Colonic mucosa (tissue), 4 donors: ENCODE results near the gene IL15RA. TPM values are rescaled to one million over a fixed set of nuclear protein-coding genes. Genes with fewer than 3 reads are reported as not detected.

ENCODE experiments used
- DNase-seq: peaks from one replicate; pipeline ENCODE4 v3.0.0-alpha.2; 2020
- H3K27ac ChIP-seq: fragments of 200-600 bp; one replicate; pipeline ENCODE4 v1.8.0; 2021
- H3K27me3 ChIP-seq: fragments of 200-600 bp; one replicate; pipeline ENCODE4 v1.8.0; 2021
- H3K36me3 ChIP-seq: fragments of 200-600 bp; one replicate; pipeline ENCODE4 v1.8.0; 2021
- H3K4me1 ChIP-seq: fragments of 200-600 bp; one replicate; pipeline ENCODE4 v1.8.0; 2021; ENCODE audit warnings: mild to moderate bottlenecking
- H3K4me3 ChIP-seq: fragments of 200-600 bp; one replicate; pipeline ENCODE4 v1.8.0; 2021
- H3K9ac ChIP-seq, 2 donors: one replicate each; pipeline ENCODE4 v1.7.0; 2013; ENCODE audit warnings: control low read depth in 2 of 2, low read depth in 2 of 2, low read length in 2 of 2
- H3K9me3 ChIP-seq: fragments of 200-600 bp; one replicate; pipeline ENCODE4 v1.8.0; 2021
- intact Hi-C: fragments of 100-400 bp; cut with DNase I; formaldehyde crosslinking; loops from one replicate; pipeline ENCODE4 v1.14.1; 2022
- total RNA-seq, 2 donors: library from RNA; stranded (reverse); fragmentation: NEBNext Ultra II Directional in 1 of 2; extraction: Animal tissue kit (Norgen Biotek cat#: 25700) in 1 of 2; gene quantifications; one replicate each; pipeline ENCODE4 v1.2.1, GENCODE V29; 2021
- TF ChIP-seq, protein P1 (sequence below): fragments of 200-600 bp; IDR thresholded peaks from one replicate; pipeline ENCODE4 v1.8.0; 2022; ENCODE audit warnings: antibody characterized with exemption, mild to moderate bottlenecking
- donor health status: healthy.
- donor health status: DM: no; HTN: no; CAD: no.
- donor health status: DM: no; HTN: no; CAD: no.

IL15RA gene
- total RNA-seq, 2 donors from 2014 or later, result 11.5 to 16.0 TPM

DNA sequence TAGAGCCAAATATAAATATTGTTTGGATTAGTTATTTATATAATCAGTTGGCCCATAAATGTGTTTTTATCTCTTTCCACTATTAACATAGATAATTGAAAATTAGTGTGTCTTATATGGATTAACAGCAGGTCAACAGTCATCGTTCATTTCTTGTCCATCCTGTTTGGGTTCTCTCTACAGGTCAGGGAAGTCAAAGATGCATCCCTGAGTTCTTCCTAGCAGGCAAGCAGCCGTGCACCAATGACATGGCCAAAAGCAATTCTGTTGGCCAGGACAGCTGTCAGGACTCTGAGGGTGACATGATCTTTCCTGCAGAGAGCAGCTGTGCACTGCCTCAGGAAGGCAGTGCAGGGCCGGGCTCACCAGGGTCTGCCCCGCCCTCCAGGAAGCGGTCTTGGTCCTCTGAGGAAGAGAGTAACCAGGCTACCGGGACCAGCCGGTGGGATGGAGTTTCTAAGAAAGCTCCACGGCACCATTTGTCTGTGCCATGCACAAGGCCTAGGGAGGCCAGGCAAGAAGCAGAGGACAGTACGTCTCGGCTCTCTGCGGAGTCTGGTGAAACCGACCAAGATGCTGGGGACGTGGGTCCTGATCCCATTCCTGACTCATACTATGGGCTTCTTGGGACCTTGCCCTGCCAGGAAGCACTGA lies 71.4 kb downstream of the IL15RA start:
- no peaks in the 10 kb centered on the region for H3K4me1 ChIP-seq
- H3K27ac ChIP-seq, result no peak overlapping the region
- TF ChIP-seq, protein P1, sequence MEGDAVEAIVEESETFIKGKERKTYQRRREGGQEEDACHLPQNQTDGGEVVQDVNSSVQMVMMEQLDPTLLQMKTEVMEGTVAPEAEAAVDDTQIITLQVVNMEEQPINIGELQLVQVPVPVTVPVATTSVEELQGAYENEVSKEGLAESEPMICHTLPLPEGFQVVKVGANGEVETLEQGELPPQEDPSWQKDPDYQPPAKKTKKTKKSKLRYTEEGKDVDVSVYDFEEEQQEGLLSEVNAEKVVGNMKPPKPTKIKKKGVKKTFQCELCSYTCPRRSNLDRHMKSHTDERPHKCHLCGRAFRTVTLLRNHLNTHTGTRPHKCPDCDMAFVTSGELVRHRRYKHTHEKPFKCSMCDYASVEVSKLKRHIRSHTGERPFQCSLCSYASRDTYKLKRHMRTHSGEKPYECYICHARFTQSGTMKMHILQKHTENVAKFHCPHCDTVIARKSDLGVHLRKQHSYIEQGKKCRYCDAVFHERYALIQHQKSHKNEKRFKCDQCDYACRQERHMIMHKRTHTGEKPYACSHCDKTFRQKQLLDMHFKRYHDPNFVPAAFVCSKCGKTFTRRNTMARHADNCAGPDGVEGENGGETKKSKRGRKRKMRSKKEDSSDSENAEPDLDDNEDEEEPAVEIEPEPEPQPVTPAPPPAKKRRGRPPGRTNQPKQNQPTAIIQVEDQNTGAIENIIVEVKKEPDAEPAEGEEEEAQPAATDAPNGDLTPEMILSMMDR, result no peak
- H3K9me3 ChIP-seq, result no peaks in the 10 kb centered on the region
- H3K36me3 ChIP-seq, result peaks cover 16% of the 10 kb centered on the region
- DNase-seq, result no peak
- H3K27me3 ChIP-seq, result no peaks in the 10 kb centered on the region
- no peak overlapping the region for H3K9ac ChIP-seq
- no peak overlapping the region for H3K4me3 ChIP-seq
- intact Hi-C loops, result no loop called here

DNA sequence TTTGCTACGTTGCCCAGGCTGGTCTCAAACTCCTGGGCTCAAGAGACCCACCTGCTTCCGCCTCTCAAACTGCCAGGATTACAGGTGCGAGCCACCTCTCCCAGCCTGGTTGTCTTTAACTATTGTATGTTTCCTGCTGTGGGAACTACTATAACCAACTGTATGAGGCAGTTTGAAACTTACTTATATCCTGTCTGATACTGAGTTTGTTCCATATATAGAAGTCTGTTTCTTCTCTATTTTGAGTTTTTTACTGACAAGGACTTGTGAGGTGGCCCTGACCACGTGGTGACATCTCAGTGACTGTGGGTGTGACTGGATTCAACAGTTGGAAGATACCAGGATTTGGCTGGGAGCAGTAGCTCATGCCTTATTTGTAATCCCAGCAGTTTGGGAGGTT lies 73.1 kb downstream of the IL15RA start:
- Histone ChIP-seq H3K9me3 (no peaks in the 10 kb centered on the region), H3K9ac (no peak overlapping the region), H3K27me3 (no peaks in the 10 kb centered on the region), H3K4me1 (no peaks in the 10 kb centered on the region), H3K27ac (no peak overlapping the region), H3K36me3 (no peaks in the 10 kb centered on the region), H3K4me3 (no peak overlapping the region)
- no peak for DNase-seq
- intact Hi-C loops, result no loop called here
- TF ChIP-seq, protein P1, result no peak

DNA sequence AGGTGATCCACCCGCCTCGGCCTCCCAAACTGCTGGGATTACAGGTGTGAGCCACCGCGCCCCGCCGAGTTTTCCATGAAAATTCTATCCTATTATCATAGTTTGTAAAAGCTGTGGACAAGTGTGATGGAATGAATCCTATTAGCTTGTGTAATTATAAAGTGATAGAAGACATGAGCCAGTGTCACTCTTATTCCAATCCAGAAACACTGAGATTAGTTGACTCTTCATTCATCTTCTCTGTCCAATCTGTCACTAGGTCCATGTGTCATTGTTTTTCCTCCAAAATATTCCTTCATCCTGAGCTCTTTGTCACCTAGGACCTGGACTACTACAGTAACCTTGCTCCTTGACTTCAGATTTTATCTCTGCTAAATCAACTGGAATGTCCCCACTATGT lies 73.8 kb downstream of the IL15RA start:
- Histone ChIP-seq H3K27me3 (no peaks in the 10 kb centered on the region), H3K4me1 (no peaks in the 10 kb centered on the region), H3K36me3 (no peaks in the 10 kb centered on the region), H3K9me3 (no peaks in the 10 kb centered on the region), H3K4me3 (no peak overlapping the region), H3K9ac (no peak overlapping the region), H3K27ac (no peak overlapping the region)
- no peak for DNase-seq
- intact Hi-C loops, result no loop called here
- TF ChIP-seq, protein P1, result no peak

DNA sequence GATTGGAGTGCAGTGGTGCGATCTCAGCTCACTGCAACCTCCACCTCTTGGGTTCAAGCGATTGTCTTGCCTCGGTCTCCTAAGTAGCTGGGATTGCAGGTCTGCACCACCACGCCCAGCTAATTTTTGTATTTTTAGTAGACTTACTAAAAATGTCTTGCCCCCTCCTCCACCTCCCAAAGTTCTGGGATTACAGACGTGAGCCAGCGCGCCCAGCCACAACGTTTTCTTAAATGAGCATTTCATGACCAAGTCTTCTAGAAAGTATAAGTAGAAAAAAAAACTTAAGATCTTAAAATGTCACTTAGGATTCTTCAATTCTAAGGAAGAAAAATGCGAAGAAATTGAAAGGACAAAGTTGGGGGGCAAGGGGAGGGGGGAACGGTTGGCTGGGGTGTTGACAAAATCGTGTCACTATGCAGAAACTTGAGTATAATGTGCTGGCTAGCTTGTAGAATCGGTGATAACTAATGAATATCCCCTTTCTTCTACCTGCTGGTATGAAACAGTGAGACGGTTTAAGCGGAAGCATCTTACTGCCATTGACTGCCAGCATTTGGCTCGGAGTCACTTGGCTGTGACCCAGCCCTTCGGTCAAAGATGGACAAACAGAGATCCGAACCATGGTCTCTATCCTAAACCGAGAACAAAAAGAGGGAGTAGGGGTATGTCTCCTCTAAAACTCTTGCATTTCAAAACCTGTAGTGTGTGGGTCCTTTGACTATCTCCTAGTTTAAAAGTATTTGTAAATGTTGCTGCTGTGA lies 74.7 kb downstream of the IL15RA start:
- H3K9me3 ChIP-seq, result no peaks in the 10 kb centered on the region
- no peak for DNase-seq
- H3K4me3 ChIP-seq, result no peak overlapping the region
- H3K9ac ChIP-seq, result no peak overlapping the region
- H3K27me3 ChIP-seq, result no peaks in the 10 kb centered on the region
- TF ChIP-seq, protein P1, result no peak
- intact Hi-C loops, result no loop called here
- H3K36me3 ChIP-seq, result no peaks in the 10 kb centered on the region
- H3K4me1 ChIP-seq, result no peaks in the 10 kb centered on the region
- H3K27ac ChIP-seq, result no peak overlapping the region

Other genes with a start within 250 kb of the IL15RA start
- gene GDI2, start 164.1 kb downstream of the IL15RA start, total RNA-seq, result 100 to 1,000 TPM; 243 to 266 TPM
- 1 to 10 TPM; 5.5 to 8.1 TPM for gene ANKRD16, start 87.7 kb downstream of the IL15RA start, total RNA-seq
- 10 to 100 TPM; 67.7 to 87.5 TPM for gene FBH1, start 87.3 kb downstream of the IL15RA start, total RNA-seq
- gene IL2RA, start 84.8 kb upstream of the IL15RA start, total RNA-seq, result 1 to 10 TPM; 1.7 to 2.4 TPM
- 100 to 1,000 TPM in 1 of 2 donors, 10 to 100 TPM in 1; 80.3 to 110 TPM for gene RBM17, start 111.5 kb upstream of the IL15RA start, total RNA-seq
- 10 to 100 TPM; 23.4 to 70.7 TPM for gene PFKFB3, start 225.4 kb upstream of the IL15RA start, total RNA-seq